Kidney (tissue), 14 donors: ENCODE measurements around the gene CHFR. TPM values are rescaled to one million over a fixed set of nuclear protein-coding genes. Genes with fewer than 3 reads are reported as not detected.

Experiments
- DNase-seq, 5 donors: peaks; one replicate each; pipeline ENCODE4 v3.0.0-alpha.2; 2013 to 2020
- FAIRE-seq: peaks from 2 replicates; lab custom pipeline; 2012; peaks lifted over from hg19 to GRCh38; lab: Jason Lieb, UNC
- H3K27ac ChIP-seq, 2 donors: one replicate each; pipeline ENCODE4 v1.7.0; 2013; ENCODE audit warnings: low read depth in 2 of 2, low read length in 2 of 2, inconsistent platforms in 1 of 2
- H3K27me3 ChIP-seq: one replicate; pipeline ENCODE4 v1.7.1; 2013; ENCODE audit warnings: low read length, inconsistent platforms; ENCODE audit not compliant: control insufficient read depth, insufficient read depth
- H3K36me3 ChIP-seq, 3 donors: one replicate each; pipeline versions ENCODE4 v1.7.0 to v1.7.1; 2013; ENCODE audit warnings: low read length in 3 of 3, control low read depth in 1 of 3, inconsistent platforms in 1 of 3; ENCODE audit not compliant: insufficient read depth in 3 of 3, control insufficient read depth in 2 of 3
- H3K4me1 ChIP-seq, 3 donors: one replicate each; pipeline versions ENCODE4 v1.7.0 to v1.7.1; 2013; ENCODE audit warnings: low read length in 3 of 3, inconsistent platforms in 1 of 3, low read depth in 1 of 3; ENCODE audit not compliant: control insufficient read depth in 2 of 3, insufficient read depth in 2 of 3
- H3K4me3 ChIP-seq, 3 donors: one replicate each; pipeline versions ENCODE4 v1.7.0 to v1.8.1; 2013; ENCODE audit warnings: low read length in 3 of 3, control low read depth in 1 of 3, inconsistent platforms in 1 of 3
- H3K9ac ChIP-seq, 3 donors: one replicate each; pipeline versions ENCODE4 v1.7.0 to v1.7.1; 2013; ENCODE audit warnings: low read length in 3 of 3, control low read depth in 1 of 3, inconsistent platforms in 1 of 3
- H3K9me3 ChIP-seq, 3 donors: one replicate each; pipeline versions ENCODE4 v1.7.0 to v1.7.1; 2013; ENCODE audit warnings: low read length in 3 of 3, control low read depth in 1 of 3, inconsistent platforms in 1 of 3; ENCODE audit not compliant: control insufficient read depth in 2 of 3, insufficient read depth in 1 of 3
- CTCF ChIP-seq: IDR thresholded peaks from 3 replicates; pipeline ENCODE4 v1.5.1; 2012; ENCODE audit warnings: mild to moderate bottlenecking, moderate library complexity, borderline replicate concordance; ENCODE audit not compliant: insufficient read depth; ENCODE audit errors: extremely low read depth
- intact Hi-C: fragments of 100-400 bp; cut with DNase I; formaldehyde crosslinking; loops from one replicate; pipeline ENCODE4 v1.11.1; 2022
- polyA plus RNA-seq: library from polyadenylated mRNA; stranded (reverse); fragments of 350-450 nt; fragmentation: Illumina TruSeq; extraction: RNeasy Lipid Tissue Mini Kit (QIAGEN cat#74804); gene quantifications from one replicate; pipeline ENCODE4 v1.2.3, GENCODE V29; 2014; ENCODE audit warnings: low read depth, low replicate concordance; ENCODE audit not compliant: insufficient read depth
- total RNA-seq: library from RNA; stranded (reverse); fragmentation: NEBNext Ultra II Directional; extraction: Animal tissue kit (Norgen Biotek cat#: 25700); gene quantifications from one replicate; pipeline ENCODE4 v1.2.1, GENCODE V29; 2021
- donor health status: control.
- donor health status: control.
- donor health status: control.
- donor health status: control.
- donor health status: control.
- donor health status: DM: yes; HTN: yes; CAD: no.
- donor health status: Normal renal cell carcinoma (clear cell type).

The CHFR gene
- total and polyA plus RNA-seq, 2 donors from 2014 or later: 8.3 to 37.3 TPM

- Histone ChIP-seq H3K36me3 (no peaks in the 10 kb centered on the region), H3K9ac (no peak overlapping the region), H3K27ac (no peak overlapping the region), H3K4me1 (no peaks in the 10 kb centered on the region), H3K9me3 (peaks cover 0 to 10% (median 4%) of the 10 kb centered on the region in 3 donors), H3K4me3 (no peak overlapping the region), H3K27me3 (peaks cover 6% of the 10 kb centered on the region)
- TF ChIP-seq CTCF: no peak
- intact Hi-C loops: no loop called here
- FAIRE-seq (no peak), DNase-seq (peak in 1 of 5 donors; percentile 16)
These were observed 19.8 kb upstream of the CHFR start for GRCh38 chr12:132907216-132907615.

- TF ChIP-seq CTCF: peak; percentile 78
- H3K27me3 ChIP-seq: peaks cover 6% of the 10 kb centered on the region
- no peak overlapping the region for H3K27ac ChIP-seq
- intact Hi-C loops: no loop called here
- H3K4me1 ChIP-seq: no peaks in the 10 kb centered on the region
- peak; percentile 78 to 95 (median 83) for DNase-seq
- no peak overlapping the region for H3K9ac ChIP-seq
- H3K4me3 ChIP-seq: no peak overlapping the region
- H3K36me3 ChIP-seq: no peaks in the 10 kb centered on the region
- peaks cover 0 to 4% (median 0%) of the 10 kb centered on the region in 3 donors for H3K9me3 ChIP-seq
- FAIRE-seq: no peak
These were observed 17.4 kb upstream of the CHFR start for GRCh38 chr12:132904718-132905328.

GRCh38 chr12:132899033-132899432 lies 11.6 kb upstream of the CHFR start:
- no peak for DNase-seq
- no peak for TF ChIP-seq CTCF
- intact Hi-C loops: no loop called here
- FAIRE-seq: no peak
- no peak overlapping the region for H3K4me3 ChIP-seq
- no peaks in the 10 kb centered on the region for H3K36me3 ChIP-seq
- no peaks in the 10 kb centered on the region for H3K27me3 ChIP-seq
- no peaks in the 10 kb centered on the region for H3K9me3 ChIP-seq
- H3K4me1 ChIP-seq: no peaks in the 10 kb centered on the region
- no peak overlapping the region for H3K27ac ChIP-seq
- H3K9ac ChIP-seq: no peak overlapping the region
